Fibroblast of lung (primary cell): ENCODE results near the gene KCNIP3.

Experiments
- EZH2 ChIP-seq: IDR thresholded peaks from 2 replicates; pipeline ENCODE4 v1.5.1; 2012; ENCODE audit warnings: low read length, control low read depth, mild to moderate bottlenecking; ENCODE audit errors: missing control alignments
- TF ChIP-seq, protein P1 (sequence below), 2 donors: IDR thresholded peaks in 1 of 2; conservative IDR thresholded peaks in 1 of 2; 1 replicate in 1 of 2; 2 replicates in 1 of 2; pipeline ENCODE4 v1.5.1; 2011 to 2012; ENCODE audit warnings: low read length in 2 of 2, control low read depth in 1 of 2, inconsistent platforms in 1 of 2, low read depth in 1 of 2, mild to moderate bottlenecking in 1 of 2

DNA sequence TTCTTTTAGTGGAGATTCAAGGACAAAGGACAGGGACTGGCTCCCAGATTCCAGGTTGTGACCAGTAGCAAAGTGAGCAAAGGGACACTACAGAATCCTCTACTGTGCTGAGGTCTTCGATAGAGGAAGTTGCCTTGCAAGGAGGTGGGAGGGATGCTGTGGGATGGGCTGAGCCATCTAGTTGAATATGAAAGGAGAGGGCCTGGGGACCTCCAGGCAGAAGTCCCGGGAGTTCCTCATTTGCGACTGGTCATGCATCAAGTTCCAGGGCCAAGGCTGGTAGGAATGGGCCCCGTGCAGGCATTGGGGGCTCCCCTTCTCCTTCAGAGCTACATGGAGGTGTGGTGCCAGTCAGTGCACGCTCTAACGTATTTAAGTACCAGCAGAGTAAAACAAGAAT lies 35.5 kb upstream of the KCNIP3 start:
- TF ChIP-seq, protein P1, sequence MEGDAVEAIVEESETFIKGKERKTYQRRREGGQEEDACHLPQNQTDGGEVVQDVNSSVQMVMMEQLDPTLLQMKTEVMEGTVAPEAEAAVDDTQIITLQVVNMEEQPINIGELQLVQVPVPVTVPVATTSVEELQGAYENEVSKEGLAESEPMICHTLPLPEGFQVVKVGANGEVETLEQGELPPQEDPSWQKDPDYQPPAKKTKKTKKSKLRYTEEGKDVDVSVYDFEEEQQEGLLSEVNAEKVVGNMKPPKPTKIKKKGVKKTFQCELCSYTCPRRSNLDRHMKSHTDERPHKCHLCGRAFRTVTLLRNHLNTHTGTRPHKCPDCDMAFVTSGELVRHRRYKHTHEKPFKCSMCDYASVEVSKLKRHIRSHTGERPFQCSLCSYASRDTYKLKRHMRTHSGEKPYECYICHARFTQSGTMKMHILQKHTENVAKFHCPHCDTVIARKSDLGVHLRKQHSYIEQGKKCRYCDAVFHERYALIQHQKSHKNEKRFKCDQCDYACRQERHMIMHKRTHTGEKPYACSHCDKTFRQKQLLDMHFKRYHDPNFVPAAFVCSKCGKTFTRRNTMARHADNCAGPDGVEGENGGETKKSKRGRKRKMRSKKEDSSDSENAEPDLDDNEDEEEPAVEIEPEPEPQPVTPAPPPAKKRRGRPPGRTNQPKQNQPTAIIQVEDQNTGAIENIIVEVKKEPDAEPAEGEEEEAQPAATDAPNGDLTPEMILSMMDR (conservative IDR thresholded peaks at IDR 0.05 in 1 of 2, IDR thresholded peaks at IDR 0.05 in 1 of 2; ENCODE audit: low read depth in 1 of 2, low read length in 2 of 2), result no peak
- TF ChIP-seq EZH2, result no peak
